Activated CD4-positive, alpha-beta T cell treated with anti-CD3 and anti-CD28 coated beads, Interleukin-10, Interleukin-2, amounts not matched to agents 100 ng/mL and 50 ng/mL, durations not matched to agents 16 hours and 8 hours (primary cell): ENCODE measurements around the gene CDC27.
A peak's percentile ranks its signal among the peaks of the same experiment; 100 is the strongest.
"Not testable (repeated sequence)": the region's sequence is repeated elsewhere in the genome, so short reads cannot be mapped to it uniquely, and the experiment has no call there.

ENCODE experiments used
- DNase-seq: peaks from one replicate; pipeline ENCODE4 v3.0.0-alpha.2; 2020

Gene CDC27

GRCh38 chr17:47219621-47220475 lies 30.8 kb upstream of the CDC27 start:
- no peak for DNase-seq

- DNase-seq, result no peak
Observed at GRCh38 chr17:47218896-47219430, 29.9 kb upstream of the CDC27 start.

GRCh38 chr17:47217279-47217678 lies 28.2 kb upstream of the CDC27 start:
- DNase-seq, result peak; percentile 61

GRCh38 chr17:47216821-47217220 lies 27.7 kb upstream of the CDC27 start:
- DNase-seq, result not testable (repeated sequence)

GRCh38 chr17:47214931-47215330 lies 25.8 kb upstream of the CDC27 start:
- DNase-seq, result peak; percentile 61

GRCh38 chr17:47213540-47213939 lies 24.4 kb upstream of the CDC27 start:
- no peak for DNase-seq

GRCh38 chr17:47212458-47212857 lies 23.4 kb upstream of the CDC27 start:
- DNase-seq, result no peak

- no peak for DNase-seq
Observed at GRCh38 chr17:47210779-47211178, 21.7 kb upstream of the CDC27 start.

- no peak for DNase-seq
Observed at GRCh38 chr17:47210105-47210504, 21.0 kb upstream of the CDC27 start.

- no peak for DNase-seq
Observed at GRCh38 chr17:47209499-47209898, 20.4 kb upstream of the CDC27 start.

- DNase-seq, result no peak
Observed at GRCh38 chr17:47208744-47209488, 19.8 kb upstream of the CDC27 start, which contains the start of gene MYL4. MYL4 (plus strand) TSS chr17:47209348; CDS start chr17:47209423, 75 bp downstream.

GRCh38 chr17:47207143-47208067 lies 18.3 kb upstream of the CDC27 start:
- no peak for DNase-seq

GRCh38 chr17:47205419-47205963 lies 16.4 kb upstream of the CDC27 start:
- DNase-seq, result peak; percentile 89

- DNase-seq, result peak; percentile 73
Observed at GRCh38 chr17:47204722-47205418, 15.8 kb upstream of the CDC27 start.

GRCh38 chr17:47203984-47204721 lies 15.1 kb upstream of the CDC27 start:
- peak; percentile 87 for DNase-seq

- no peak for DNase-seq
Observed at GRCh38 chr17:47201166-47201565, 12.1 kb upstream of the CDC27 start.

- DNase-seq, result no peak
Observed at GRCh38 chr17:47200325-47200664, 11.2 kb upstream of the CDC27 start.

GRCh38 chr17:47199627-47200324 lies 10.7 kb upstream of the CDC27 start:
- no peak for DNase-seq

- no peak for DNase-seq
Observed at GRCh38 chr17:47197821-47198220, 8.7 kb upstream of the CDC27 start.

- no peak for DNase-seq
Observed at GRCh38 chr17:47193931-47194511, 4.9 kb upstream of the CDC27 start.
